Stimulated activated effector memory CD8-positive, alpha-beta T cell treated with anti-CD3 and anti-CD28 coated beads, Interleukin-12 subunit alpha, Interleukin-12 subunit beta, amount 100 ng/mL, for 72 hours (primary cell): ENCODE data around the gene POLR3GL.
"Not testable (repeated sequence)": the region's sequence is repeated elsewhere in the genome, so short reads cannot be mapped to it uniquely, and the experiment has no call there.

Experiments used
- ATAC-seq: fragments of 150-1000 bp; cut with Tn5 transposase; 2 replicates; pipeline ENCODE4 v1.10.0; 2021
- DNase-seq, 2 donors: peaks; one replicate each; pipeline ENCODE4 v3.0.0; 2021 to 2022; ENCODE audit warnings: low spot score in 2 of 2
- H3K27ac Mint-ChIP-seq: one replicate; pipeline ENCODE4 v1.8.0; 2022; ENCODE audit warnings: mild to moderate bottlenecking, mixed read lengths
- H3K36me3 Mint-ChIP-seq: one replicate; pipeline ENCODE4 v1.8.0; 2022; ENCODE audit warnings: mild to moderate bottlenecking, mixed read lengths
- H3K4me1 Mint-ChIP-seq: one replicate; pipeline ENCODE4 v1.8.0; 2022; ENCODE audit warnings: mixed read lengths
- H3K4me3 Mint-ChIP-seq: one replicate; pipeline ENCODE4 v1.8.0; 2022; ENCODE audit warnings: mild to moderate bottlenecking, mixed read lengths
- H3K9me3 Mint-ChIP-seq: one replicate; pipeline ENCODE4 v1.8.0; 2022; ENCODE audit warnings: mixed read lengths

The POLR3GL gene

GRCh38 chr1:146026650-146027049 is 62.2 kb downstream of the POLR3GL start:
- DNase-seq, H3K9me3 Mint-ChIP-seq, H3K36me3 Mint-ChIP-seq, ATAC-seq, H3K4me3 Mint-ChIP-seq, H3K4me1 Mint-ChIP-seq, H3K27ac Mint-ChIP-seq: not testable (repeated sequence)
